ELF-1 (cell line): ENCODE measurements around the gene MAP2K4.
"Not testable (repeated sequence)": the region's sequence is repeated elsewhere in the genome, so short reads cannot be mapped to it uniquely, and the experiment has no call there.

Experiments used
- DNase-seq: peaks from one replicate; pipeline ENCODE4 v3.0.0-alpha.2; 2016; ENCODE audit warnings: low read depth, low spot score

MAP2K4 gene

DNA sequence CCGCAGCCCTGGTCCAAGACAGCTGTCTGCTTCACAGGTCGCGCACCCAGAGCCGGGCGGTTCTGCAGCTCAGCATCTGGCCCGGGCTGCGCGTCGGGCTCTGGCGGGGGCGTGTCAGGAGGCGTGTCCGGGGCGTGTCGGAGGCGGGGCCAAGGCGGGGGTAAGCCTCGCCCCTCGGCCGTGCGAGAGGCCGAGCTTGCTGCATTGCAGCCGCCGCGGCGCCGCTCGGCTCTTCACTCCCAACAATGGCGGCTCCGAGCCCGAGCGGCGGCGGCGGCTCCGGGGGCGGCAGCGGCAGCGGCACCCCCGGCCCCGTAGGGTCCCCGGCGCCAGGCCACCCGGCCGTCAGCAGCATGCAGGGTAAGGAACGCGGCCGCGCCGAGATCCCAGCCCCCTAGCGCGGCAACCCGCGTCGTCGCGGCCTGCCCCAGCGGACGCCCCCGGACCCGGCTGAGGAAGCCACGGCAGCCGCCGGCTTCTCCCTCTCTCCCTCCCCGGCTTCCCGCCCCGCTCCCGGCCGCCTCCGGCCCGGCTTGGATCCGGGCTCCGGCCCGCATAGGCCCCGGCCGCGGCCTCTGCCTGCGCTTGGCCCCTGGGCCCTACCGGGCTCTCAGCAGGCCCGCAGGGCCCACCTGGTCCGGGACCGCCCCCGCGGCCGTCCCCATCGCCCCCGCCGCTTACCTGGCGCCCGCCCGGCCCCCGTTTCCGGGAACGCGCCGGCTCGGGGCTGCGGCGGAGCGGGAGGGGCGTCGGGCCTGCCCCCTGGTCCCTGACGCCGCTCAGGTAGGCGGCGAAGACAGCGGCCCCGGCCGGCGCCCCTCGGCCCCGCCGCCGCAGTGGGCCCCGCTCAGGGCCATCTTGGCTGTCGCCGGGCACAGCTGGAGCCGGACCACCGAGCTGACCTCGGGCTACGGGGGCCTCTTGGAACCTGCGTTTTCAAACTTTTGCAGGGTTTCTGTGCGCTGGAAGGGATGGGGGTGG, at the start of gene MAP2K4:
Gene MAP2K4, plus strand, starts transcription at position 236 of the 981 bp plus-strand sequence. Its CDS starts 10 bp downstream, at position 246.
- DNase-seq: peak; percentile 95

DNA sequence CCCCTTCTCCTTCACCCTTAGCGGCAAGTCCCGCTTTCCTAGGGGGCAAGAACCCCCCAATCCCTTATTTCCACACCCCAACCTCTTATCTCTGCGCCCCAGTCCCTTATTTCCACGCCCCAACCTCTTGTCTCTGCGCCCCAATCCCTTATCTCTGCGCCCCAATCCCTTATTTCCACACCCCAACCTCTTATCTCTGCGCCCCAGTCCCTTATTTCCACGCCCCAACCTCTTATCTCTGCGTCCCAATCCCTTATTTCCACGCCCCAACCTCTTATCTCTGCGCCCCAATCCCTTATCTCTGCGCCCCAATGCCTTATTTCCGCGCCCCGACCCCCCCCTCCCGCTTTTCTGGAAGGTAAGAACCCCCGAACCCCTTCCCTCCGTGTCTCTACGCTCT, 47.9 kb upstream of the MAP2K4 start:
- DNase-seq: not testable (repeated sequence)

DNA sequence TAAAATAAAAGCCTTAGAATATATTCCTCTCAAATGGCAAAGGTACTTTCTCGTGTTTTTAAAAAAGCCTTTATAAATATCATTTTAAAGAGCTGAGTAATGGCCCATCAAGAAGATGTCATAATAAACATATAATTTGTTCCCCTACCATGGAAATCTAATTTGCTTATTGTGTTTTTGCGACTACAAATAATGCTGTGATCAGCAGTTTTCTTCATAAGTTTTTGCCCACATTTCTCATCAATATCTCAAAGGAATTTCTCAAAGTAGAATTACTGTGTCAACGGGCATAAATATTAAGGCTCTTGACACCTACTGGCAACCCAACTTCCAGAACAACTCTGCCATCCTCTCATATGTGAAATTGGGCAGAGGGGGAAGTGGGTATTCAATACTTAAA, 40.9 kb upstream of the MAP2K4 start:
- DNase-seq: no peak

DNA sequence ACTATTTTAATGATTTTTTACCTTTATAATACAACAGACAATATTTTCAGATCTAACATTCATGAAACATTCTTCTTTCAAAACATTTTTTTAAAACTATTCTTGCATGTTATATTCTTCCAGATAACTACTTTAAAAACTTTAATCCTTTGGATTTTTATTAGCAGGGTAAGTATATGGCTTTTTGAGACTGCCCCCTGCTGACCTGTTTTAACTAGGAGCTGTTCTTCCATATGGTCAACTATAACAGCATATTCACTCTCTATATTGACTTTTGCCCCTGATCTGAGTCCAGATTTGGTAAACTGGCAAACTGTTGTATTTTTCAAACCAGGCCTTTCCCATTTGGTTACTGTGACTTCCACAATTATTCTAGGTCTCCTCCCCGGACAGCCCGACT, 39.9 kb upstream of the MAP2K4 start:
- no peak for DNase-seq

DNA sequence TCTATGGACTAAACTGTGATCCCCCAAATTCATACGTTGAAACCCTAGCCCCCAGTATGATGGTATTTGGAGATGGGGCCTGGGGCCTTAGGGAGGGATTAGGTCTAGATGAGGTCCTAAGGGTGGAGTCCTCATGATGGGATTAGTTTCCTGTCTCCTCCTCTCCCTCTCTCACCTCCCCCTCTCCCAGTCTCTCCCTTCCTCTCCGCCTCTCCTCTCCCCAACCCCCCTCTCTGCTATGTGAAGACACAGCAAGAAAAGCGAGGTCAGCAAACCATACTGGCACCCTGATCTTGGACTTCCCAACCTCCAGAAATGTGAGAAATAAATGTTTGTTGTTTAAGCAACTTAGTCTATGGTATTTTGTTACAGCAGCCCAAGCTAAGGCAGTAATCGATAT, 38.8 kb upstream of the MAP2K4 start:
- DNase-seq: no peak

DNA sequence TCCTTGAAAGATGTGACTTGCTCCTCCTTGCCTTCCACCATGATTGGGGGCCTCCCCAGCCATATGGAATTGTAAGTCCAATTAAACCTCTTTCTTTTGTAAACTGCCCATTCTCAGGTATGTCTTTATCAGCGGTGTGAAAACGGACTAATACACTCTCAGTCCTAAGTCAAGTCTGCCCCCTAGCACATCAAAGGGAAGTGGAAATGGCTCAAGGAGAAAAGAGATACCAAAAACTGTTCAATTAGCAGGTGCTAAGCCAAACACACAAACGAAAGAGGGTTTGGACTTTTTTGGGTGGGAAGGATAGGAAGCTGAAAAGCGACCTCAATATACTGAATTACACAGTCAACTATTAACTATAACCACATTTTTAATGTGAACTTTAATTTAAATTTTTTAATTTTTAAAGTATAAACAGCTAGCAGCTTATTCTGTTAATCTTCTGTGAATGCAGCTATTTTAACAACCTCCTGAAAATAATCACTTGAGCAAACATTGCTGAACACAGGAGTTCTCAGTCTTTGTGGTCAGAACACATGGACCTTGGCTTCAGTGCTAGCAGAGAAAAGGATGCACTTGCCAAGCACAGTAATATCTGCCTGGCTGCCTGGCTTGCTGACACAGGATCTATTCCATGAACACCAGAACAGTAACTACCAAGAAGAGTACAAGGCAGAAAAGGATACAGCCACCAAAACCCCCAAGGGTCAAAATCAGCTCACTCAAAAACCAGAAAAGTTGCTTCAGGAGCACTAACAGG, 34.3 kb upstream of the MAP2K4 start:
- no peak for DNase-seq

DNA sequence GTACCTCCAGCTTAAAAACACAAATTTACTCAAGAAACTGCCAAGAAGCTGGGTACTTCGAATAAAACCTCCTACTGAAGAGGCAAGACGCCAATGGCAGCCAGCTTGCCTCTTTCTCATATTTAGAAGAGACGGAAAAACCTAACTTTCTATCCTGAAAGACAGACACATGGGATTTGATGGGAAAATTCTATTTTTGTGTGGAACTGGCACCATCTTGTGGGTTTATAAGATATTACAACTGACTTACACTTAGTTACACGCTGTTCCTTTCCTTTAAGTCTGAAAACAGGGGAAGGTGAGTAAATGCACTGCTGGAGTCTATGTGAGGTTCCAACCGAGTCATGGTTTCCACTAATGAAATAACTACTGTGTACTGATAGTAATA, 33.7 kb upstream of the MAP2K4 start:
- DNase-seq: peak; percentile 9

DNA sequence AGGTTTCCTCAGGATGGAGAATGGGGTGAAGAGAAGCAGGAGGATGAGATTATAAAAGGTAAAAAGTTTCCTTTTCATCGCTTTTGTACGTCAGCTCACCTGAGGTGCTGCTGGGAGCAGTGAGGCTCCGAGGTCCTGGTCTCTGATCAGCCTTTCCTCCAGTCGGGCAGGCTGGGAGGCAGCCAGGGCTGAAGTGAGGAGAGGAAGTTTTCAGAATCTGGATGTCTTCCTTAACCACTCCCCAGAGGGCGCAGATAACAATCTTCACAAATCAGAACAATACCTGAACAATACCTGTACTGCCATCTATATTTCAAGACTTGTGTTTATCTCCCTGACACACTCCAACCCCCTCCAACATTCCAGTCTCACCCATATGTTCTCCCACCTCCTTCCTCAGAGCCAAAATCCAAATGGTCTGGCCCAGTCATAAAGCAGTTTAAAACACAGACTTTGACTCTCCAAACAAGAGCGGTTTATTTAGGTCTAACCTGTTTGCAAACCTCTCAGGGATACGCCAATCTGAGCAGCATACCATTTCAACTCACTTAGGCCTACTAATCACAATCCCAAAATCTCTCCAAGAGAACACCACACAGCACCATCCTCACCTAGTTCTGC, 30.2 kb upstream of the MAP2K4 start:
- DNase-seq: no peak

DNA sequence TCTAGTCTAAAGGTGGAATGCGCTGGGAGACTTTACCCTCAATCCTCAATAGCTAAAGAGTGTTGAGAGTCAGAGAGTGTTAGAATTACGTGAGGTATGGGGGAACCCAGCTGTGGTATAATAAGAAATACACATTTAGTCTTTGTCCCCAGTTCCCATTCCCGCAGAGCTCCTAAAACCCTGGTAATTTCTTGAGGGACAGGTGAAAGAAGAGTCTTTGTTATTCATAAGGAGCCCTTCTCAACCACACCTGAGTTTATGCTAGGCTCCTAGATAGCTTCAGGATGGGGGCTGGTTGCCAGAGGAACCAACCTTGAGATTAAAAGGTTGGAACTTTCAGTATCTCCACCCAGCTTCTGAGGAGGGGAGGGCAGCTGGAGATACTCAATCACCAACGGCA, 29.2 kb upstream of the MAP2K4 start:
- peak; percentile 20 for DNase-seq

DNA sequence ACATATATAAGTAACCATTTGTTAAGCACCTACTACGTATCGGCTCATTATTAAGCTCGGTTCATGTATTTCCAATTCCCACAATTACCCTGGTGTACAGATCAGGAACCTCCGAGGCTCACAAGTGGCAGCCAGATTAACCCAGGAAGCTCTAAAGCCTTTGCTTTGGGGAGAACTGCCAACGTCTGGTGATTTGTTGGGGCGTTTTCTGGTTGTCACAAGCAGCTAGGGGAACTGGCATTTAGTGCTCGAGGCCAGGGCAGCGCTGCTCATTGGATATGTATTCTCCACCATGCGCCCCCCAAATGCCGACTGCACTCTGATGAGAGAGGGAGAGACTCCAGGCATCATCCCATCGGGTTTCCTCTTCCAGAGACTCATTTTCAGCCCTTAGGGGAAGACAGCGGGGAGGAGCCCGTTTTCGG, 23.9 kb upstream of the MAP2K4 start:
- DNase-seq: no peak

DNA sequence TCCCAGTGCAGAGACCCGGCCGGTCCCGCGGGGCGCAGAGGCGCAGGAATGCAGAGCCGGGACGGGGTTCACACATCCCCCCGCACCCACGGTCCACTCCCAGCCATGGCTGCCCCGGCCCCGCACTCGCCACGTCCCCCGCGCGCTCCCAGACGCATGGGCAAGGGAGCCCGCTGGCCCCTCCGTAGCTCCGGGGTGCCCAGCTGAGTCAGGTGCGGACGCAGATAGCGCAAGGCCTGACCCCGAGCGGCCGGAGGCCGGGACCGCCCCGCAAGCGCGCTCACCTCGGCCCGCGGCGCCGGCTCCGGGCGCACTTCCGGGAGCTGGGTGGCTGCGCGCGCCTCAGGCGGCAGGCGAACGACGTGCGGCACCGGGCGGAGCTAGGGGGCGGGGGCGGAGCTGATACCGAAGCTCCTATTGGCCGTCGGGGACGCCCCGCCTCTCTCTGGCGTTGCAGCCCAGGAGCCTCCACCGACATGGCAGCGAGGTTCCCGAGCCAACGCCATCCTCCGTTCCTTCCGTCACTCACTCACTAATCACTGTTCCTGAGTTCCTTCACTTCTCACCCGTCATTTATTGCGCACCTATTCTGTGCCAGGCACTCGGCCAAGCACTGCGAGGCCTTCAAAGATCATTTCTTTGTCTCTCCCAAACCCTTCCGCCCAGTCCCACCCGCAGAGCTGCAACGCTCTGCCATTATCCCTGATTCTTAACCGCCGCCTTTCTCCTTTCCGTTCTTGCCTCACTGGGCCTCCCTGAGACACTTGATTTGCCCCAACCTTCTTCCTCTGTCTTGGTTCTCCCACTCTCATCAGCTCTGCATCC, 23.3 kb upstream of the MAP2K4 start, which contains the start of gene ZNF18:
Gene ZNF18, minus strand, starts transcription at position 329 of the 825 bp plus-strand sequence. CDS start 4,646 bp downstream, outside the sequence.
- DNase-seq: peak; percentile 97

DNA sequence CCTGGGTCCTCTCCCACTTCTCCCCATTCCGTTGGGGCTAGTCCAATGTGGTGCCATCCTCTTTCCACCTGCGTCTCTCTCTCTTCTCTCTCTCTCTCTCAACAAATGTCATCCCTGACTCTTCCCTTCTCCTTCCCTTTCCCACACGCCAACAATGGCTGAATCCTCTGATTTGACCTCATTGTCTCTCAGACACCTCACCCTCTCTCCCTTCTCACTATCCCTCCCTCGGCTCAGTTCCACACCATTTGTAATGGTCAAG, 22.8 kb upstream of the MAP2K4 start:
- DNase-seq: no peak

DNA sequence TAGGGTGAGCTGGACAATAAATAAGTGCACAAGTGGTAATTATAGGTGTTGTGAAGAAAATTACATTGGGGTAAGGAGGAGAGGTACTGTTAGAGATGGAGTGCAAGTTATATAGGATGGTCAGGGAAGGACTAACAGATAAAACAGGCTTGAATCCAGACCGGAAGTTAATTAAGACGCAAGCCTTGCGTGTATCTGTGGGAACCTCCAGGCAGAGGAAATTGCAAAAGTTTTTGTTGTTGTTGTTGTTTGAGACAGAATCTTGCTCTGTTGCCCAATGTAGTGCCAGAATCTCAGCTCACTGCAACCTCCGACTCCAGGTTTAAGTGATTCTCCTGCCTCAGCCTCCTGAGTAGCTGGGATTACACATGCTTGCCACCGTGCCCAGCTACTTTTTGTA, 21.0 kb upstream of the MAP2K4 start:
- no peak for DNase-seq

DNA sequence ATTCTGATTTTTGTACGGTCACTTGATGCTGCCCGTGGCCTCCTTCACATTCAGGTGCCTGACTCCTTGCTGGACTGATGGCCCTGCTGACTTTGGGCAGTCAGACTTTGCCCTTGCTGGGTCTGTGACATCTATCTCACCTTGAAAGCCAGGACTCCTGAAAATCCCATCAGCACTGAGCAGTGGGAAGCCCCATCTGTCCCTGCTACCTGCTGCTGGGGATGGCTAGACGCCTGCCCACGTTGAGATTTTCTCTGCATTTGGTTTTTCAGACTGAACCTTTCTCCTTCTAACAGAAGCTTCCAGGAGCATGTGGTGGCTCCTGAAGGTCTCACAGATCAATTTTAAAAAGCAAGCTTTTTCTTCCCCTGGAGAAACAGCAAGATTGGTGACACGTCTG, 13.2 kb upstream of the MAP2K4 start:
- no peak for DNase-seq

DNA sequence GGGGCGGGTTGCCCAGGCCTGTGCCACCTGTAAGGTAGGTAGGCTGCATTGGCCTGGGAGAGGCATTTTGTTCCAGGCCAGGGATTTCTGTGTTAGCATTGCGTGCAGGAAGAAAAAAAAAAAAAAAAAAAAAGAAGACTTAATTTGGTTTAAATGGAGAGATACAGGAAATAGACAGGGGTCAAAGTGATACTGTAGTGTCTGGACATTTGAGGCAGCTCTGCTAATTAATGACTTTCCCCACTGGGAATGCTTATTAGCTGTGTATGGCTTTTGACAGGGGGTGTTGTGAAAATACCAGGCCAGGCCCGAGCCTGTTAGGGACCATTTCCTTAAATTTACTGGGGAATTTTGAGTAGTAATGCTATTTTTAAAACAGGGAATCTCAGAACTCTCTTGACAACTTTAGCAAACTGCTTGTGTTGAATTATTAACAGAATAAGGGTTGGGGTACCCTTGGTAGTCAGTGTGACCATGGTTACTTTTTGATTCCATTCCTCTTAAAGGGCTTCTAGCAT, 1.0 kb downstream of the MAP2K4 start:
- DNase-seq: no peak

DNA sequence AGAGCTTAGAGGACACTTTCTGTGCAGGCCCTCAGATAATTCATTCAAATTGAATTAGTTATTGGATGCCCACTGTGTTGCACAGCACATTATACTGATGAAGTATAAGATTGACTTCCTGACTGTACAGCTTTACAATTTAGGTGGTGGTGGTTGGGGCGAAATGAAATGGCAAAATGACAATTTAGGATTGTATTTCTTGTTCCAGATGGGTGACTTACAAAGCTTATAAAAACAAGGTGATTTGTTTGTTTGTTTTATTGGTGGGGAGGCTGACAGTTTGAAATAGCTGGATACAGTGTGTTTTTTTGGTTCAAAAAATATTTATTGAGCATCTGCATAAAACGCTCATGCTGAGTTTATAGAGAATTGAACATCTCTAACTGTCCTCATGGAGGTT, 1.6 kb downstream of the MAP2K4 start:
- DNase-seq: no peak

DNA sequence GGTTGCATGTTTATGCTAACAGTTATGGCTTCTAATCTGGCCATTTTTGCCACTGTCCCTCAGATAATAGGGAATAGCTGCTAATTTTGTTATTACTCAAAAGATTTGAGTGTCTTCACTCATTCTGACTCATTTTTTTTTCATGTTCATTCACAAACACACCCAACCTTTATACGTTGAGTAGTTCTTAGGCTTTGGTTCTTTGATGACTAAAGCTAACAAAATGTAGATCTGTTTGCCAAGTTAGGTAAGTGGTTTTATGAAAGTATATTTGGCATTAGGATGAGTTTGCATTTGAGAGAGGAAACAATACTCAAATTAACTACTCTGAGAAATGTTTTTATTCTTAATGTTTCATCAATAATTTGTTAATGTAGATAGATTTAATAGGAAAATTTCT, 3.6 kb downstream of the MAP2K4 start:
- DNase-seq: no peak

DNA sequence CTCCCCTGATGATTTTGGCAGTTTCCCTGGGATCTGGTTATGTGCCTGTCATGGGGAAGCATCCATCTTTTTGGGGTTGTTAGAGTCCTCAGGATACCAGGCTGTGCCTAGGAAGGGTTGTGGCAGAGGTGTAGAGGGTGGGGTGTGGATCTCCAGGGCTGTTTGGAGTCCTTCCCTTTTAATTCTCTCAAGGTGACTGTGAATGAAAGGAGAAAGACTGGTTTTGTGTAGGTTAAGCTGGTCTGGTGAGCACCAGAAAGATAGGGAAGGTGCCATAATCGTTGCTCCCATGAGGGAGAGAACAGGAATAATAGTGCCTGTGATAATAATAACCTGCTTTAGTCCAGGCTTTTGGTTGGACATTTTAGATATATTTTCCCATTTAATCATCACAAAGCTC, 7.0 kb downstream of the MAP2K4 start:
- no peak for DNase-seq

DNA sequence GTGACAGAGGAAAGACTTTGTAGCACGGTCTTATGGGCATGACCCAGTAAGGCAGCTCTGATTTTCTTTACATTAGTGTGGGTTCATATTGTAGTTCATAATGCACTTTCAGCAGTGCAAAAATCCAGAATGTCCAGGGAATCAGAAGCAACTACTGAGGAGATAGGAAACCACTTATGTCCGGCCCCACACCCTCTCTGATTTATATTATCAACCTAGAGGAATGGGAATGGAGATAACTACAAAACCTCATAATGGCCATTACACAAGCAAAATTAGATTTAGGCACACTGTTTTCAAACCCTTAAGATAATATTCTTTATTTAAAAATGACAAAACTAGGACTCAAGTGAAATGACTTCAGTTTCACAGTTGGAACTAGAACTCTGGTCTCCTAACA, 7.9 kb downstream of the MAP2K4 start:
- DNase-seq: no peak

DNA sequence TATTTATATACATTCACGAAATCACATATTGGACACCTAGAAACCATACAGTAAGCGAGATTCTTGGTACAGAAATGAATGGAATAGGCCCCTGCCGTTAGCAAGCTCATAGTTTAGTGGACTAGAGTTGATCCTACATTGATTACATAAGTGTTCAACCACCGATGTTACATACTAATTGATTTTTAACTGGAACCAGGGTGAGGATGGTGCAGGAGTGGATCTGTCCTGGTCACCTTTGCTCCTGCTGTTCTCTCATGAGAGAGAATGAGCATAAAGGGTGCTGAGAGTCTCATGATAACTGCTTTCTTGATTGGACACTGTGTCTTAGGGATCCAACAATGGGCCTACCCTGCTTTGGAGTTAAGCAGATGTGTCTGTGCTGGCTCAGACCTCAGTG, 13.9 kb downstream of the MAP2K4 start:
- no peak for DNase-seq

DNA sequence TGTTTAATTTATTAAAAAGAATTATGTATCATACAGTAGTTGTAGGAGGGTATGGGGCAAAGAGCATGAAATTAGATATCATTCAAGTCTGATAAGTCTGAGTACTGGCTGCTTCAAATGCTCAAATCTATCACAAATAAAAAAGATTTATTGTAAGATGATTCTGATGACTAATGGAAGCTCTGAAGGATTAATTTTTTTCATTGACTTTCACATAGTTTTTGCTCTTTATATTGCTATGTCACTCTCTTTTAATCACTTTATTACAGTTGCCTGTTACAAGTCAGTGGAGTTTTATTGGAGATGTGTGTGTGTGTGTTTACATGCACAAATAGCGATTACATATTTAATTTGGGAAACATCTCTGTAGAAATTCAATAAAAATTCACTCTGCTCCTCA, 15.0 kb downstream of the MAP2K4 start:
- DNase-seq: no peak
